Muscle of back (tissue), 11 donors: ENCODE data around the gene DIP2C. TPM values are rescaled to one million over a fixed set of nuclear protein-coding genes. Genes with fewer than 3 reads are reported as not detected.

Source experiments
- DNase-seq, 3 donors: peaks; one replicate each; pipeline versions ENCODE4 v3.0.0 to v3.0.0-alpha.2; 2013
- polyA plus RNA-seq, 10 donors: library from polyadenylated mRNA; unstranded; fragments of 120-200 nt; gene quantifications; one replicate each; pipeline ENCODE4 v1.2.1, GENCODE V29; 2013; ENCODE audit not compliant: insufficient read length in 10 of 10

The DIP2C gene
- polyA plus RNA-seq, 10 donors, result 23.3 to 30.9 (median 25.9) TPM

DNA sequence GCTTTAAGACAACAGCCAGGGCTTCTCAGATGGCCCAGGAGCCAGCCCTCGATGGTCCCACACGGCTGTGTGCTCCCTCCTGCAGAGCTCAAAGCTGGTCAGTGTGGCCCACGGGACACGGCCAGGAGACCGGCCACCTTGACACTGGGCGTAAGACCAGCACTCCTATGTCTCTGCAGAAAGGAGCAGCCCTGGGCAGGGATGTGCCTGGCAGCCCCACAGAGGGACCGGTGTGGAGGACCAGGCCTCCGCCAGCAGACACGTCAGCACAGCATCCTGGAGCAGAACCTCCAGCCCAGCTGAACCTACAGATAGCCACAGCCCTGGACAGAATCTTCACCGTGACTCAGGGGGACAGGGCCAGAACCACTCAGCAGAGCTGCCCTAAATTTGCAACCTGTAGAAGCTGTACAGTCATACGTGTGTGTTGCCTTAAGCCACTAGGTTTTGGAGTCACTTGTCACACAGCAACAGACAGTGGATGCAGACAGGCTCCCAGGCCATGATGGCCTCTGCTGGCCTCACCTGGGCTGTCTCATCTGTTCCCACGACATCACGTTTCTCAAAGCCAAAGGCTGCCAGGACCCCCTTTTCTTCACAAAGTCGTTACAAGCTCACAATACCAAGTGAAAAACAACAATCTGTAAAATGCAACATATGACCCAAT, 132.4 kb downstream of the DIP2C start:
- no peak for DNase-seq

DNA sequence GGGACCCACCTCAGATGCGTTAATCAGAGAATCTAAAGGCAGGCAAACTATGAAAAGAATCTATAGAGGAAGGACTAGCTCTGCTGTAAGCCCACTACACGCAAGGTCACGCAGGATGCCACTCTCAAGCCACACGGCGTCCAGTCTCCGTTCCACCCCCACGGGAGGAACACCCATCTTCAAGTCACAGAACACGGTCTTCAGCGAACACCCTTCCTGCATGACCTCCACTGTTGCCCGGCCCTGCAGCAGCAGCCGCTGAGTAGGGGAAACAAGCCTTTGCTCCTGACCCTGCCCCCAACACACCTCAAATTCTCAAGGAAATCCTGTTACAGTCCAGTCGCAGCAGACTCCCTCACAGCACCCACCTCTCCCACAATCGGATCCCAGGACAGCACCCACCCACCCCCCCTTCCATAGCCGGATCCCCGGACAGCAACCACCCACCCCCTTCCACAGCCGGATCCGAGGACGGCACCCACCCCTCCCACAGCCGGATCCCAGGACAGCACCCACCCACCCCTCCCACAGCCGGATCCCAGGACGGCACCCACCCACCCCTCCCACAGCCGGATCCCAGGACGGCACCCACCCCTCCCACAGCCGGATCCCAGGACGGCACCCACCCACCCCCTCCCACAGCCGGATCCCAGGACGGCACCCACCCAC, 133.7 kb downstream of the DIP2C start:
- no peak for DNase-seq

DNA sequence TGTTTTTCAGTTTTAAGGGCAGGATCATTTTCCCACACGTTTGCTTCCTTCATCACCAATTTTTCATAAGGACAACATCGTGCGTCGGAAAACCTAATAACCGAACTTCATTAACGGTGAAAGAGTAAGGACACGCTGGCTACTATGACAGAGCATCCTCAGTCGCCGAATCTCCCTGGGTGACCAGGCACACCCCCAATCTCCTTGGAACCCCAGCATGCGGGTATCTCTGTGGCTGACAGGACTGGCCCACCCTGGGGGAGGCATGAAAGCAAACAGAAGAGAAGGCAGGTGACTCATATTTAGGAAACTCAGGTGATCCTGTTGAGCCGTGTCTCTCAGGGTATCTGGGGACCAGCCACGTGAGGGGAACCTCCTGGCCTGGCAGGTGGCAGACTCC, 134.2 kb downstream of the DIP2C start:
- DNase-seq, result no peak

DNA sequence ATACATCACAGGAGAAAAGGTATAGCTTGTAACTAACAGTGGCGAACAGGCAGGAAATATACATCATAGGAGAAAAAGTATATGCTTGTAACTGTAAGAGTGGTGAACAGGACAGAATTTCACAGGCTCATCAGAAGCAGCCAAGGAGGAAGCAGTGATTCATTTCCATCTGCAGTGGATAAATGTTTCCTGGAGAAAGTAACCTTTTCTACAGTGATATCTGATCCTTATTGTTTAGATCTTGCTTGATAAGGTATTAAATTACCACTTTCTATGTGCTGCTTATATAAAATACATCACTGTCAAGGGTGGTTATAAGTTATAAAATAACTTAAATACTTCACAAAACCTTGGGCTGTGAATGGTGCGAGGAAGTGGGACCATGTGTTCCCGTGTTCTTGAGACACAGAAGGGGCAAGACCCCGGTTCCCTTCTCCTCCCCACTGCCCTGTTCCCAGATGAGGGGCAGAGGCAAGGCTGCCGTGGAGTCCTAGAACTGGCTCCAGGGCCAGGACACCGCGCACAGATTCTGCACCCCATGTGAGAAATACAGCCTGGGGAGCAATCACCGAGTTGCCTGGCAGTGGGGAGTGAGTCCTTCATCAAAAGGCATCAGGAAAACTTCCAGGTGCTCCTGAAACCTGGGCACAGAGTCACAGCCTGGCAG, 135.2 kb downstream of the DIP2C start:
- DNase-seq, result no peak

DNA sequence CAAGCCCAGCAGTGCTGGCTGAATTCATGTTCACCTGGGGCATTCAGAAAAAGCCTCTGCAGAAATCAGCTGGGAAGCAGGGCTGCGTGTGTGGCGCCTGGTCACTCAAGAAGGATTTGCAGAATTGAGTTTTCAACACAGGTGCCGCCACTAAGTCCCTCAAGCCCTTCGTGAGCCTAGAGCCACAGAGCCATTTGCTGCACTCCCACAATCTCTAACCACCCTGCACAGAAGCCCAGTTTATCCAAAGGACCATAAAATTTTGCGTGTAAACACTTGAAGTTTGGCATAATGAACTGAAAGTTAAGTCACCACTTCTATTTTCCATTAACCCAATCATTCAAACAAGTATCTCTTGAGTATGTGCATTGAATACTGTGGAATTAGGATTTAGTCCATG, 136.2 kb downstream of the DIP2C start:
- DNase-seq, result no peak

DNA sequence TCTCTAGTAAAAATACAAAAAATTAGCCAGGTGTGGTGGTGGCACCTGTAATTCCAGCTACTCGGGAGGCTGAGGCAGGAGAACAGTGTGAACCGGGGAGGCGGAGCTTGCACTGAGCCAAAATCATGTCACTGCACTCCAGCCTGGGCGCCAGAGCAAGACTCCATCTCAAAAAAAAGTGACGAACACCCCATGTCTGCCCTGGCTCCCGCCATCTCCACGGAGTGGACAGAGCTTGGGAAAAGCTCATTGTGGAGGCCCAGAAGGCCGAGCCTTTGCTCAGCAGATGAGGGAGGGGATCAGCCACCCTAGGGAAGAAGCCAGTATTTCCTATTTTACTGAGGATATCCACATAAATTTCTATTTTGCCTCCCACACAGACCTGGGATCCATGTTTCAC, 136.8 kb downstream of the DIP2C start:
- no peak for DNase-seq

DNA sequence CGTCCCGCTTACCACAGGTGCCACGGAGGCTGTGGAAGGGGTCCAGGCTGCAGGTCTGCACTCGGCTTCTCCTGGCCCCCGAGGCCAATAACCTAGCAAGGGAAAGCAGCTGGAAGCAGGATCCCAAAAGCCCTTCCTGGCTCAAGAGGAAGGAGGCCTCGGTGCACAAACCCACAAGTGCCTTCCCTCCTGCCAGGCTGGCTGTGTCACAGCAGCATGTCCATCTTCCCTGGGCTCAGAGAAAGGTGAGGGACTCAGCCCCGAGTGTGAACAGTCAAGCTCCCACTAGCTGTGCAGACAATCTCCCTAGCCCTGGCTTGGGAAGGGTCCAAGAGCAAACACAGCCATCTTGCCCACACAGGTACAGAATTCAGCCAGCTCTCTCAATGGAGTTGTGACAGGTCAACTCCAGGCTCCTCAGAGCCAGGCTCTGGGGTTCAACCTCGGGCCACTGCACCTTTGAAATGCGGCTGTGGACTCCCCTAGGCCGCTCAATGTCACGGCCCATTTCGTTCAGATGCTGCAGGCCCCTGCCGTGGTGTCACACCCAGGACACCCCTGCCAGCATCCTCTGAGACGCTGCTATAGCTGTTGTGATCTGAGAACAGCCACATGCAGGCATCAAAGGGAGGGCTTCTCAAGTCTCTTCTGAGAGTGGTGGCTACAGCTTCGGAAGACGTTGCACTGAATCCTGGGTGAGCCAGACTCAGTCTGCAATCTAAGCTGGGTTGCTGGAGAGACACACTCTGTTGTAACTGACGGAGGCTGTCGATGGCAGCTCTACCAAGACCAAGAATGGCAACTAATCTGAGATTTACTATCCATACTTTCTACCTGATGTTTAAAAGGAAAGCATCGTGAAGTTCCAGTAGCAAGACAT, 137.9 kb downstream of the DIP2C start:
- no peak for DNase-seq

DNA sequence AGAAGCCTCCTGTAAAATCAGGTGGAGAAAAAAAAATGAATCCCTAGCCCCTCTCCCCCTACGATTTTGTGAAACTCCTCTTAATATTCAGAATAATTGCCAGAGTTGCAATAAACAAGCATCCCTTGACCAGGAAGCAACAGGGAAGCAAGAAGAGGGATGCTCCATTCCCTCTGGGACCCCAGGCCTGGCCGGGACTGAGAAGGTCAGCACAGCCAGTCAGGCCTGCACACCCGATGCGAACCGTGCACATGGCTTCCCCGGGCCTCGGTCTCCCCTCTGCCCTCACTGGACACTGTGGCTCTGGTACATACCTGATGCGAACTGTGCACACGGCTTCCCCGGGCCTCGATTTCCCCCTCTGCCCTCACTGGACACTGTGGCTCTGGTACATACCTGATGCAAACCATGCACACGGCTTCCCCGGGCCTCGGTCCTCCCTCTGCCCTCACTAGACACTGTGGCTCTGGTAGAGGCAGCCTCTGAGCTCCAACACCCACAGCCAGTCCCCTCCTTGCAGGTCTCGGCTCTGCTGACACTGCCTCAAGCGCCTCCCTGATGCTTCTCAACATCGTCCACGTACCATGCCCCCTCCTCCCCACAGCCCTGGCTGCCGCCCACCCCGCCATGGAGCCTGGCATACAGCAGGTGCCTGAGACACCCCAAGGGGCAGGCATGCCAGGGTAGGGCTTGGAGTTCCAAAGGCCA, 138.6 kb downstream of the DIP2C start:
- DNase-seq, result no peak

DNA sequence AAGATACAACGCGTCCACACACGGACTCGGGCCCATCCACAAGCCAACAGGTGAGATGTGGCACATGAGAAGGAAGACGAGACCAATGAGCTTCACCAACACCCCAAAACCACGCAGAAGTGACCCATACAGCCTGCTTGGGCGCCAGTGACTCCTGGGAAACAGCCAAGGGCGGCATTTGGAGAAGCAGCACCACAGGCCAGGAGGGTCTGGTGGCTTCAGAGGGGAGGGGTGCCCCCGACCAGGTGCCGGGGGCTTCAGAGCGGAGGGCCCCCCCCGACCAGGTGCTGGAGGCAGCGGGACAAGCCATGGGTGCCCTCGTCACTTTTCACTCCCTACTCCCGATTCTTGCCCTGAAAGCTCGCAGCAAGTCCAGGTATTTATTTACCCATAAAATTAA, 140.1 kb downstream of the DIP2C start:
- no peak for DNase-seq

DNA sequence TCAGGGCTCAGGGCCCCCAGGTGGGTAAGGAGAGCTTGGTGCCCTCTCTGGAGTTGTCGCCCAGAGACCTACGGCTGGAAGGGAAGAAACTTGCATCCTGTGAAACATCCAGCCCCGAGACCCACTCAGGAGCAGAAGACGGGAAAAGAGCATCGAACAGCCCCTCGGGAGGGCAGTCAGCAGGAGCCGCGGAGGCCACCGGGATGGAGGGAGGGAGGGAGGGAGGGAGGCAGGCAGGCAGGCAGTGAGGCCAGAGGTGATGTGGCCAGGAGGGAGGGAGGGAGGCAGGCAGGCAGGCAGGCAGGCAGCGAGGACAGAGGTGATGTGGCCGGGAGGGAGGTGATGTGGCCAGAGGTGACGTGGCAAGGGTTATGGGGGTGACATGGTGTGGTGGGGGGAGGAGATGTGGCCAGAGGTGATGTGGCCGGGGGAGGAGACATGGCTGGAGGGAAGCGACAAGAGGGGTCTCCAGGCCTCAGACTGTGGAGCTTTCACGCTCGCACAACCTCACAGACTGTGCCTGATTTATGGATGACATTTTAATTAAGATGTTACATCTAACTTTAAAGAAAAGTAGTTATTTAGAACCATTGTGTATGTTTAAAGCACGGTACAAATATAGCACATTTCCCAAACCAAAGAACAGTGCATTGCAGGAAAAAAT, 141.1 kb downstream of the DIP2C start:
- no peak for DNase-seq

DNA sequence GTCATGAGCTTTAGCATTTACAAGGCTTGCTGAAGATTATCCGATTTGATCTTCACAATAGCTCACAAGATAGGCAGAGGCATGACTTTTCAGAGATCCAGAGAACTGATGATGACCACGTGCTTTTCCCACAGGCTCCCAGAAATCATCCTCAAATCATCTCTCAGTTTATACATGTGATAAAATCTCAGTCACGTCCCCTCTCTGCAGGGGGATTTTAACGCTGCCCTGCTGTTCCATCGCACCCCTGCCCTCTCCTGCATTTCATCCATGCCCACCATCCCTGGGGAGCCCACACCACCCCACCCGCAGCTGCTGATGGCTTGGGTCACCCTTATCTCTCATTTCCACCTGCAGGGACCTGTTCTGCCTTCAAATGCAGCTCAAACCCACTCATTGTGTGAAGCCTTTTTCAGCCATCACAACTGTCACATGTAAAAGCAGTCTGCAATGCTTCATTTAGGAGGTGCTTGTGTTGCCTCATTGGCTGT, 141.8 kb downstream of the DIP2C start:
- DNase-seq, result no peak

DNA sequence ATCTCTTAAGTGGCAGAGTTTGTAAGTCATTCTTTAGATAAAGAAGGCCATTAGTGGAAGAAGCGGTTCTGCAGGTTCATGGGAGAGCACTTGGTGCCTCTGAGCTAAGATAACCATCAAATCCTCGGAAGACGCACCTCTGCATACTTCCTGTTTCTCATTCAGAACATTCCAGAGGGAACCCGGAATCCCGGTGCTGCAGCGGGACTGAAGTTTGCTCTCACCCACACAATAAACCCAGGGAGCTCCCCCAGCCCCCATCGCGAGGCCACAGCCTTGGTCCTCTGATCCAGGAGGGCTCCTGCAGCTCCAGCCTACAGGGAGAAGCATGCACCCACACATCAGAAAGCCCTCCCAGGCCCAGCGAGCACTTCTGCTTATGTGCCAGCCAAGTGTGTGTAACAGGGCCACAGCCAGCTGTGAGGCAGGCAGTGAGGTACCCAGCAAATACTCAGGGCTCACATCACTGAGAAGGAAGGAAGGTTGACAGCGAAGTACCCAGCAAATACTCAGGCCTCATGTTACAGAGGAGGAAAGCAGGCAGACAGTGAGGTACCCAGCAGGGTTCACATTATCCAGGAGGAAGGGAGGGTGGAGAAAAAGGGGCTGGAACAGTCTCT, 142.4 kb downstream of the DIP2C start:
- DNase-seq, result no peak

DNA sequence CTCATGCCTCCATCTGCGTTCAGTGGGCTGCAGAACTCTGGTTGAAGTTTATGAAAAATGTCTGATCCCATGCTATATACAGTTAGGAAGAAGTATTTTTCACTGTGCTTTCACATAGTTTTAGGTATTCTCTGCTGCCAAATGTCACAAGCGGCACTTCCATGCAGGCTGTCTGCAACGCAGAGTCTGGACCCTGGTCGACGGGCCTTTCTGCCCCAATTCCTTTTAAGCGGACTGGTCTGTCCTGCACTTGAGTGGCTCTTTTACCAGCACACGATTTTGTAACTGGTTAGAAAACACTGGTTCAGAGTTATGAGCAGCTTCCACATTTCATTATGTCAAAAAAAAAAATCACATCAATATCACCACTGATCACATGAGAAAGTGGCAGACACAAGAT, 143.0 kb downstream of the DIP2C start:
- DNase-seq, result no peak

DNA sequence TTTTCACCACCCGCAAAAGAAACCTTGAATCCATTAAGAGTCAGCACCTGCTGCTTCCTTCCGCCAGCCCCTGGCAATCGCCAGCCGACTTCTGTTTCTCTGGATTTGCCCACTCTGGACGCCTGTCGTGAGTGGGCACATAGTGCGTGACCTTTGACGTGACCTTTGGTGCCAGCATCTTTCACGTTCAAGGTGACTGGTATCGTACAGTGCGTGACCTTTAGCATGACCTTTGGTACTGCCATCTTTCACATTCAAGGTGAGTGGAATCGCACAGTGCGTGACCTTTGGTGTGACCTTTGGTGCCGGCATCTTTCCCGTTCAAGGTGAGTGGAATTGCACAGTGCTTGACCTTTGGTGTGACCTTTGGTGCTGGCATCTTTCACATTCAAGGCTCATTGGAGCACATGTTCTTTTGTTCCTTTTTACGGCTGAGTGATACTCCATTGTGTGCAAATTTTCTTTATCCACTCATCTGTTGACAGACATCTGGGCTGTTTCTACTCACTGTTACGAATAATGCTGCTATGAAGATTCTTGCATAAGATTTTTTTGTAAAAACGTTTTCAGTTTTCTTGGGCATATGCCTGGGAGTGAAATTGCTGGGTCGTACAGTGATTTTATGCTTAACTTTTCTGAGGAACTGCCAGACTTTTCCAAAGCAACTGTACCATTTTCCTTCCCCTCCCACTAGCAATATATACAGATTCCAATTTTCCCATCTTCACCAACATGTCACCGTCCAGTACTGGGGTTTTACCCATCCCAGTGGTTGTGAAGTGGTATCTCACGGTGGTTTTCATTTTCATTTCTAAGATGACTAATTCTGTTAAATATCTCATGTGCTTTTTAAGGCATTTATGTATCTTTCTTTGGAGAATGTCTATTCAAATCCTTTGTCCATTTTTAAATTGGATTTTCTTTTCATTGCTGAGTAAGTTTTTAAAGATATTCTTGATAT, 145.3 kb downstream of the DIP2C start:
- no peak for DNase-seq

DNA sequence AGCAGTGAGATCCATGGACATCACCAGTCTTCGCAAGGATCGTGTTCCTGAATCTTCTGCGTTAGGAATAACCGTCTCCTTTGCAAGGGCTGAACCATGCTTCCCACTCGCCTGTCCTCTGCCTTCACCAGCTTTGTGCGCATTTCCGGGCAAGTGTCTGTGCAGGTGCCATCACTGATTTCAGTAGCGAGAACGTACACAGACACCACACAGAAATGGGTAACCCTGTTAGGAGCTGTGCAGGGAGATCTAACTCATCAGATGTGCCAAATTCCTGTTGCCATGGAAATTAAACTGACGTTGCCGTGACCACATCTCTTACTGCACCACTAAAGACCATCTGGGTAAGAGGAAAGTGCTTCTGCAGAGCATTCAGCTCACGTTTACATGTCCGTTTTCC, 146.3 kb downstream of the DIP2C start:
- no peak for DNase-seq

DNA sequence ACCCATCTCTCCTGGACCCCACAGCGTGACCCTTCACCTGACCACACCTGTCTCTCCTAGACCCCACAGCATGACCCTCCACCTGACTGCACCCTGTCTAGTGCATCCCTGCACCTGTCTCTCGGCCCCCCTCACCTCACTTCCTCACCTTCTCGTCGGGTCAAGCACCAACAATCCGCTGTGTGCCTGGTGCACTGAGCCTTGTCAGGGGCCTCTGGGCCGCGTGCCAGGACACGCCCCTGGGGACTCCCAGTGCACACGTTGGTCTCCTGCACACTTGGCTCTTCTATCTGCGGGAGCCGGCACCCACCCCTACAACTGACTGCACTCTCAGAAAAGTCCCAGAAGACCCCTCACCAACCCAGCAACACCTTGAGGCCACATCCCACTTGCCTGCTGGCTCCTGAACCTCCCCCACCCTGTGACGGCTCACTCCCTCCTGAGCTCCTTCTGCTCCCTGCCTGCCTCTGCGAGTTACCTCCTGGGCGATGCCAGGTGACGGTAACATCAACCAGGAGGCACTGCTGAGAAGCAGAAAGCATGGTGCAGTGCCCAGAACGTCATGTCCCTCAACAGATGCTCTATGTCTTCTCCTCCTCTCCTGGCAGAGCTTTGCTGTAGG, 147.6 kb downstream of the DIP2C start:
- no peak for DNase-seq

DNA sequence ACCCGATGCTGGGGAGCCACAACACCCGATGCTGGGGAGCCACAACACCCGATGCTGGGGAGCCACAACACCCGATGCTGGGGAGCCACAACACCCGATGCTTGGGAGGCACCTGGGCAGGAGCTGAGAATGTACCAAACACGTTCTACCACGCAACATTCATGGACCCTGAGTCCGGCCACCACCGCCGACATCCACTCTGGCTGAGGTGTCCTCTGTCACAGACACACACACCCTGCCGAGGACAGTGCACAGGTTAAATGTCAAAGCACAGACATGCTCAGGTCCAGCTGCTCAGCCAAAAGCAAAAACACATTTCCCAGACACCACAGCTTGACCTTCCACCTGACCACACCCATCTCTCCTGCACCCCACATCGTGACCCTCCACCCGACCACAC, 148.4 kb downstream of the DIP2C start:
- no peak for DNase-seq

DNA sequence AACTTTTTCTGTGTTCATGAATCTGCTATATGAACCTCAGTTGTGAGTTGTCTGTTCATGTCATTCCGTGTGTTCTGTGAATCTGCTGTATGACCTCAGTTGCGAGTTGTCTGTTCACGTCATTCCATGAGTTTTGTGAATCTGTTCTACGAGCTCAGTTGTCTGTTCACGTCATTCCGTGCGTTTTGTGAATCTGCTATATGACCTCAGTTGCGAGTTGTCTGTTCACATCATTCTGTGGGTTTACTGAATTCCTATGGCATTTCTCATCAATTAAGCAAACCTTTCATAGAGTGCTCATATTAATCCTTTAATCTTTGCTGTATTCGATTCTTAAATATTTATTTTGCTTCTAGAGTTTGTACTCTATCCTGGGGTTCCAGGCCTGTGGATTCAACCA, 150.6 kb downstream of the DIP2C start:
- DNase-seq, result peak in 1 of 3 donors; percentile 54

DNA sequence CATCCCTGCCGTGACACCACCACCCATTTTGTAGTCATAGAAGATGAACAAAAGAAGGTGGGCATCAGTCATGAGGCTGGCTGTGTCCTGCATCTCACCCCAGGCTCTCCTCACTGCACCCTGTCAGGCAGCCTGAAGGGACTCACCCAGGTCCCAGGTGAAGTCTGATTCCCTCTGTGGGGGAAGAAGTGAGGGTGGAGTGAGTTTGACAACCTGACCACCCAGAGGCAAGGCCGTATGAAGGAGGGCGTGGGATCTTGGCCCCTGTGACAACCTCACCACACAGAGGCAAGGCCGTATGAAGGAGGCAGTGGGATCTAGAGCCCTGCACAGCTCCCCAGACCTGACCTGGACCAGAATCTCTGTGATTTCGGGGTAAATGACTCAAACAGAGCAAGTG, 152.5 kb downstream of the DIP2C start:
- DNase-seq, result no peak
